KBM-7 (cell line): ENCODE data around the gene CPSF6.
"Not testable (repeated sequence)": the region's sequence is repeated elsewhere in the genome, so short reads cannot be mapped to it uniquely, and the experiment has no call there.

ENCODE experiments used
- DNase-seq: peaks from one replicate; pipeline ENCODE4 v3.0.0-alpha.2; 2015
- in situ Hi-C: fragments of 300-500 bp; cut with MboI; formaldehyde crosslinking; loops from 2 replicates; pipeline ENCODE4 v1.14.3; 2020; ENCODE audit warnings: low sequenced_read_pairs, low pct_unique_long_range_greater_than_20kb, mixed read lengths

Gene CPSF6

GRCh38 chr12:69239352-69239921 is at the start of gene CPSF6:
Gene CPSF6 (plus strand): TSS chr12:69239569. CDS start chr12:69239647, 78 bp downstream.
- in situ Hi-C loops: no loop called here
- peak; percentile 90 for DNase-seq

GRCh38 chr12:69196302-69197288 is 42.8 kb upstream of the CPSF6 start:
- in situ Hi-C loops: no loop called here
- DNase-seq: peak; percentile 27

- in situ Hi-C loops, DNase-seq: not testable (repeated sequence)
Measured at GRCh38 chr12:69199976-69200375, 39.4 kb upstream of the CPSF6 start.

- no peak for DNase-seq
- in situ Hi-C loops: no loop called here
Measured at GRCh38 chr12:69204191-69204590, 35.2 kb upstream of the CPSF6 start.

GRCh38 chr12:69210661-69211060 is 28.7 kb upstream of the CPSF6 start:
- in situ Hi-C loops: no loop called here
- DNase-seq: no peak

- no peak for DNase-seq
- in situ Hi-C loops: no loop called here
Measured at GRCh38 chr12:69211160-69211559, 28.2 kb upstream of the CPSF6 start.

GRCh38 chr12:69214169-69214568 is 25.2 kb upstream of the CPSF6 start:
- no peak for DNase-seq
- in situ Hi-C loops: no loop called here

GRCh38 chr12:69225251-69225910 is 14.0 kb upstream of the CPSF6 start:
- in situ Hi-C loops: no loop called here

GRCh38 chr12:69231479-69231878 is 7.9 kb upstream of the CPSF6 start:
- in situ Hi-C loops: no loop called here
- no peak for DNase-seq

More at GRCh38 chr12:69225251-69225910, 14.0 kb upstream of the CPSF6 start:
- DNase-seq: no peak

GRCh38 chr12:69238589-69239351 is 599 bp upstream of the CPSF6 start:
- in situ Hi-C loops: no loop called here
- DNase-seq: no peak

GRCh38 chr12:69239922-69240630 is 707 bp downstream of the CPSF6 start:
- DNase-seq: peak; percentile 58
- in situ Hi-C loops: no loop called here

GRCh38 chr12:69240631-69240995 is 1.2 kb downstream of the CPSF6 start:
- in situ Hi-C loops: no loop called here
- no peak for DNase-seq

- in situ Hi-C loops: no loop called here
- DNase-seq: no peak
Measured at GRCh38 chr12:69241438-69242092, 2.2 kb downstream of the CPSF6 start.

GRCh38 chr12:69243099-69244084 is 4.0 kb downstream of the CPSF6 start:
- peak; percentile 34 for DNase-seq

GRCh38 chr12:69247268-69248018 is 8.1 kb downstream of the CPSF6 start:
- DNase-seq: no peak
- in situ Hi-C loops: no loop called here

More at GRCh38 chr12:69243099-69244084, 4.0 kb downstream of the CPSF6 start:
- in situ Hi-C loops: no loop called here

GRCh38 chr12:69252033-69252432 is 12.7 kb downstream of the CPSF6 start:
- DNase-seq: no peak
- in situ Hi-C loops: no loop called here
